Measurements from ENCODE around the gene MYO15A. TPM values are rescaled to one million over a fixed set of nuclear protein-coding genes. Genes with fewer than 3 reads are reported as not detected.

The MYO15A gene
- total and polyA plus RNA-seq, 12 donors = 0.44 to 3.5 (median 0.88) TPM; not detected in 2

DNA sequence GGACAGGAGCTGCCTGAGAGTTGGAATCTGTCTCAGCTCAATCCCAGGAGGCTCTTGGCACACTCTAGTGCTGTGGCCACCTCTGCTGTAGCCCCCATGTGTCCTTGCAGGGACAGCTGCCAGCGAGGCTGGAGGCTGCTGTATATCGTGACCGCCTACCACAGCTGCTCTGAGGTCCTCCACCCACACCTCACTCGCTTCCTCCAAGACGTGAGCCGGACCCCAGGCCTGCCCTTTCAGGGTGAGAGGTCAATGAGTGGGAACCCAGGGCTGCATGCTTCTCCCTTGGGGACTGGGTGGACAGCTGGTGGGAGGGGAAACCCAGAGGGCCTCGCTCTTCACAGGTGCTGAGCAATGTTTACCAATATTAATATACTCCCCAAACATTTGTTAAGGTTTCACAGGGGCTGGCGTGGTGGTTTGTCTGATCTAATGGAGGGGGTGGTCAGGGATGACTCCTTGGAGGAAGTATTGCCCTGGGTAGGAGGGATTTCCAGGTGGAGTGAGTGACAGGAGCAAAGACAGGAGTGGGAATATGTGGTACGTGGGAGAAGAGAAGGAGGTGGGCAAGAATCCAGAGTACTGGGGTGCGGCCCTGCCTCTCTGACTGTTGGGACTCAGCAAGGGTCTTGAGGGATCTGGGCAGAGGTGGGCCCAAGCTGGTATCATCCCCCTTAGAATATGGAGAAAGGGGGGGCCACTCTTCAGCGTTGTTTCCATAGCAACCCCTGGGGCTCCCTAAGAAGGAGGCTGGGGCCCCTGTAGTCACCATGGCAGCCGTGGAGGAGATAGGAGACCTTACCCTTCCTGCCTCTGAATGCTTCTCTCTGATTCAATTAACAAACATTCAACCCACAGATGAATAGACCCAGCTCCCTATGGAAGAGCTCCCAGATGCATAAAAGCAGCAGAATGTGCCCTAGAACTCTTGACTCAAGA lies 52.9 kb downstream of the MYO15A start:
- H3K27me3 ChIP-seq = no peaks in the 10 kb centered on the region
- H3K9me3 ChIP-seq (replicated peaks in 1 of 3) = no peaks in the 10 kb centered on the region
- WGBS, 4 donors = 77 to 97% (median 81%) methylated on average over 4 to 12 of the region's 12 CpGs
- no peak for DNase-seq
- no peak overlapping the region for H3K27ac ChIP-seq
- no peak overlapping the region for H3K4me3 ChIP-seq
- H3K4me1 ChIP-seq (replicated peaks in 1 of 2) = peaks cover 4 to 7% of the 10 kb centered on the region in 2 donors
- no peaks in the 10 kb centered on the region for H3K36me3 ChIP-seq (replicated peaks in 1 of 2)
- TF ChIP-seq CTCF (IDR thresholded peaks at IDR 0.05) (no peak), POLR2A (IDR thresholded peaks at IDR 0.05) (no peak)
- intact Hi-C loops (cut with DNase I) = no loop called here

- Histone ChIP-seq H3K4me3 (no peak overlapping the region), H3K36me3 (replicated peaks in 1 of 2) (no peaks in the 10 kb centered on the region), H3K4me1 (replicated peaks in 1 of 2) (peaks cover 2 to 3% of the 10 kb centered on the region in 2 donors), H3K27me3 (no peaks in the 10 kb centered on the region), H3K27ac (no peak overlapping the region), H3K9me3 (replicated peaks in 1 of 3) (no peaks in the 10 kb centered on the region)
- WGBS, 4 donors = 37 to 74% (median 63%) methylated on average over 2 to 7 of the region's 7 CpGs
- peak in 1 of 7 donors; percentile 60 for DNase-seq
- no peak for TF ChIP-seq CTCF (IDR thresholded peaks at IDR 0.05)
- no peak for TF ChIP-seq POLR2A (IDR thresholded peaks at IDR 0.05)
- intact Hi-C loops (cut with DNase I) = no loop called here
These were observed 55.0 kb downstream of the MYO15A start for GRCh38 chr17:18163547-18163946.

DNA sequence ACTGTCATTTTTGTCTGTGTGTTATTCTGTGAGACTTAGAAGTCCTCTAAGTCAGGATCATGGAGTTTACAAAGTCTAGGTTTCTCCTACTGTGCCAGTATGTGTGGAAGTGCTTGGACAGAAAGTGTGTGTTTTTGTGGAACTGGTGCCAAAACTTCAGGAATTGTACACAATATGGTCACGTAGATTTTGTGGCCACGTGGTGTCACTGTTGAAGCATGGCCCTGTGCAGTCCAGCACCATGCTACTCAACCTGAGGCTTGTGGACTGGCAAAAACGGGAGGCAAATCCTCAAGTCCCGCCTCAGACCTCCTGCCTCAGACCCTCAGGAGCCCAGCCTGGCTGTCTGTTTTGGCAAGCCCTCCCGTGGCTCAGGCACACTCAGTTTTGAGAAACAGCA lies 58.3 kb downstream of the MYO15A start:
- no peak overlapping the region for H3K4me3 ChIP-seq
- H3K36me3 ChIP-seq (replicated peaks in 1 of 2) = no peaks in the 10 kb centered on the region
- H3K9me3 ChIP-seq (replicated peaks in 1 of 3) = no peaks in the 10 kb centered on the region
- no peak overlapping the region for H3K27ac ChIP-seq
- H3K27me3 ChIP-seq = no peaks in the 10 kb centered on the region
- no peak for DNase-seq
- intact Hi-C loops (cut with DNase I) = no loop called here
- H3K4me1 ChIP-seq (replicated peaks in 1 of 2) = no peaks in the 10 kb centered on the region
- no peak for TF ChIP-seq POLR2A (IDR thresholded peaks at IDR 0.05)
- TF ChIP-seq CTCF (IDR thresholded peaks at IDR 0.05) = no peak
- 62 to 88% (median 76%) methylated on average over 2 to 5 of the region's 5 CpGs for WGBS, 4 donors

DNA sequence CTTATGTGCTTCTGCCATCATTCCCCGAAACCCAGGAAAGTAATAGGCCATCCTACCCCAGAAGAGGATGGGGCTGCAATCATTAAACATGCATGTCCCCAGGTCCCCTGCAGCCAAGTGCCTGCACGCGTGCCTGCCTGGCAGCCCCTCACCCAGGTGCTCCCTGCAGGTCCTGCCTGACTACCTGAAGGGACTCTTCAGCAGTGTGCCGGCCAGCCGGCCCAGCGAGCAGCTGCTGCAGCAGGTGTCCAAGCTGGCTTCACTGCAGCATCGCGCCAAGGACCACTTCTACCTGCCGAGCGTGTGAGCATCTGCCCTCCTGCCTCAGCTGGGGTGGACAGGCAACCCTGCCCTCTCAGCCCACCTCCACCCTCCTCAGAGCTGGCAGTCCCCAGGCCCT lies 58.9 kb downstream of the MYO15A start:
- 0 to 100% (median 88%) methylated on average over 1 to 10 of the region's 10 CpGs for WGBS, 4 donors
- intact Hi-C loops (cut with DNase I) = no loop called here
- Histone ChIP-seq H3K9me3 (replicated peaks in 1 of 3) (no peaks in the 10 kb centered on the region), H3K27ac (no peak overlapping the region), H3K4me3 (no peak overlapping the region), H3K36me3 (replicated peaks in 1 of 2) (no peaks in the 10 kb centered on the region), H3K4me1 (replicated peaks in 1 of 2) (no peaks in the 10 kb centered on the region), H3K27me3 (no peaks in the 10 kb centered on the region)
- DNase-seq = no peak
- TF ChIP-seq POLR2A (IDR thresholded peaks at IDR 0.05) = no peak
- TF ChIP-seq CTCF (IDR thresholded peaks at IDR 0.05) = no peak

Data from adrenal gland (tissue), 12 donors.